Adrenal gland (tissue), 5 donors: ENCODE data around the gene SCN2A.

Experiments
- CTCF ChIP-seq, 6 experiments: fragments of 450-650 bp in 4 of 6; fragments of 200-600 bp in 2 of 6; sonication (generic) in 1 of 6; IDR thresholded peaks; 1 replicate in 5 of 6; 2 replicates in 1 of 6; pipeline versions ENCODE4 v1.5.1 to v1.8.0; 2016 to 2021; ENCODE audit warnings: antibody characterized with exemption in 6 of 6, mild to moderate bottlenecking in 2 of 6, moderate library complexity in 1 of 6
- POLR2A ChIP-seq, 2 donors: fragments of 450-650 bp; IDR thresholded peaks; one replicate each; pipeline ENCODE4 v1.6.1; 2017; ENCODE audit warnings: antibody characterized with exemption in 2 of 2, mild to moderate bottlenecking in 2 of 2, moderate library complexity in 1 of 2
- donor health status: DM: no; HTN: no; CAD: no.

- no peak for TF ChIP-seq CTCF (IDR thresholded peaks at IDR 0.05)
- TF ChIP-seq POLR2A (IDR thresholded peaks at IDR 0.05): no peak
Observed at GRCh38 chr2:165274698-165275097, 35.5 kb downstream of the SCN2A start.
